HepG2 (cell line): ENCODE results near the gene LARP4.

ENCODE experiments used
- CAMTA2 ChIP-seq: sonication (generic); formaldehyde crosslinking; IDR thresholded peaks from 2 replicates; pipeline ENCODE4 v1.4.0; 2020; ENCODE audit warnings: mild to moderate bottlenecking, missing genetic modification reagents, borderline replicate concordance
- EP300 ChIP-seq, 3 experiments: sonication (generic) in 1 of 3; formaldehyde crosslinking in 1 of 3; IDR thresholded peaks; 2 replicates each; pipeline versions ENCODE4 v1.5.1 to v1.6.1; 2011 to 2020; ENCODE audit warnings: low read depth in 2 of 3, low read length in 2 of 3, borderline replicate concordance in 1 of 3, improper control_type of control experiment in 1 of 3, mild to moderate bottlenecking in 1 of 3, missing genetic modification reagents in 1 of 3, moderate library complexity in 1 of 3
- NFIC ChIP-seq: IDR thresholded peaks from 2 replicates; pipeline ENCODE4 v1.6.1; 2012; ENCODE audit warnings: mild to moderate bottlenecking, low read length, inconsistent platforms
- SMARCE1 ChIP-seq: fragments of 450-650 bp; IDR thresholded peaks from 2 replicates; pipeline ENCODE4 v1.6.1; 2017; ENCODE audit warnings: borderline replicate concordance
- SNAPC2 ChIP-seq: sonication (generic); formaldehyde crosslinking; IDR thresholded peaks from 2 replicates; pipeline ENCODE4 v1.8.1; 2022; ENCODE audit warnings: mild to moderate bottlenecking, missing genetic modification reagents
- SP2 ChIP-seq: sonication (generic); formaldehyde crosslinking; IDR thresholded peaks from 2 replicates; pipeline ENCODE4 v1.5.1; 2020; ENCODE audit warnings: mild to moderate bottlenecking, missing genetic modification reagents
- TF ChIP-seq, protein P1 (sequence below): sonication (generic); formaldehyde crosslinking; IDR thresholded peaks from 2 replicates; pipeline ENCODE4 v1.5.0; 2020; ENCODE audit warnings: mild to moderate bottlenecking, missing genetic modification reagents, moderate library complexity
- TF ChIP-seq, protein P2 (sequence below): IDR thresholded peaks from 2 replicates; pipeline ENCODE4 v1.6.1; 2012; ENCODE audit warnings: inconsistent platforms

DNA sequence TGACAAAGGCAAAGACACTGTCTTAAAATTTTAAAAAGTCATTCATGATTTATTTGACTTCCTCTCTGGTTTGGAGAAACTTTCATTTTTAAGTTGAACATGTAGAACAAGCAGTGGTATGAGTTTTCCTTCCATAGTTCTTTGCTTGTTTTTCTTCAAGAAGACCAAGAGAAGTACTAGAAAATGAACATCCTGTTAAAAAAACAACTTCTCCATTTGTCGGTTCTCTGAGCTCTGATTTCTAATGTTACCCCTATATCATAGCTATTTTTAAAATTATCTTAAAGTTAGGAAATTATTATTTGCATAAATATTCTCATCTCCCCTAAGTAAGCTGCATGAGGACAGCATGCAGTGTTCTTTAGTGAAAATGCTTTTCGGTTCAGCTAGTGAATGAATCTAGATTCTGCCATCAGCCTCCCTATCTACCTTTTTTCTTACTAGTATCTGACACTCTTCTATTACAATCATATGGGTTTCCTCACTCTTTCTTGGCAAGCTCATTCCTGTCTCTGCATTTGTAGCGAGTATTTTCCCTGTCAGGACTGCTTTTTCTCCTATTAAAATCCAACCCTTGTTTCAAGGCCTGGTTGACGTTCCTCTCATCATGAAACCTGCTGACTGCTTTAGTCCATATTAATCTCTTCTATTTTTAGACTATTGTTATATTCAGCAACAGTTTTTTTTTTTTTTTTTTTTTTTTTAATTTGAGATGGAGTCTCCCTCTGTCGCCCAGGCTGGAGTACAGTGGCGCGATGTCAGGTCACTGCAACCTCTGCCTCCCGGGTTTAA is 119.9 kb downstream of the LARP4 start:
- TF ChIP-seq, protein P1, sequence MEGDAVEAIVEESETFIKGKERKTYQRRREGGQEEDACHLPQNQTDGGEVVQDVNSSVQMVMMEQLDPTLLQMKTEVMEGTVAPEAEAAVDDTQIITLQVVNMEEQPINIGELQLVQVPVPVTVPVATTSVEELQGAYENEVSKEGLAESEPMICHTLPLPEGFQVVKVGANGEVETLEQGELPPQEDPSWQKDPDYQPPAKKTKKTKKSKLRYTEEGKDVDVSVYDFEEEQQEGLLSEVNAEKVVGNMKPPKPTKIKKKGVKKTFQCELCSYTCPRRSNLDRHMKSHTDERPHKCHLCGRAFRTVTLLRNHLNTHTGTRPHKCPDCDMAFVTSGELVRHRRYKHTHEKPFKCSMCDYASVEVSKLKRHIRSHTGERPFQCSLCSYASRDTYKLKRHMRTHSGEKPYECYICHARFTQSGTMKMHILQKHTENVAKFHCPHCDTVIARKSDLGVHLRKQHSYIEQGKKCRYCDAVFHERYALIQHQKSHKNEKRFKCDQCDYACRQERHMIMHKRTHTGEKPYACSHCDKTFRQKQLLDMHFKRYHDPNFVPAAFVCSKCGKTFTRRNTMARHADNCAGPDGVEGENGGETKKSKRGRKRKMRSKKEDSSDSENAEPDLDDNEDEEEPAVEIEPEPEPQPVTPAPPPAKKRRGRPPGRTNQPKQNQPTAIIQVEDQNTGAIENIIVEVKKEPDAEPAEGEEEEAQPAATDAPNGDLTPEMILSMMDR (CRISPR knock-in tag) = no peak
- TF ChIP-seq, protein P2, sequence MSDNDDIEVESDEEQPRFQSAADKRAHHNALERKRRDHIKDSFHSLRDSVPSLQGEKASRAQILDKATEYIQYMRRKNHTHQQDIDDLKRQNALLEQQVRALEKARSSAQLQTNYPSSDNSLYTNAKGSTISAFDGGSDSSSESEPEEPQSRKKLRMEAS = no peak
- TF ChIP-seq EP300 (IDR thresholded peaks at IDR 0.05; ENCODE audit: low read depth in 2 of 2, low read length in 2 of 2) = no peak
- TF ChIP-seq EP300 (CRISPR knock-in tag; IDR thresholded peaks at IDR 0.05; ENCODE audit: borderline replicate concordance) = no peak
- TF ChIP-seq CAMTA2 (CRISPR knock-in tag) = no peak
- no peak for TF ChIP-seq SNAPC2 (CRISPR knock-in tag)
- TF ChIP-seq NFIC = no peak
- no peak for TF ChIP-seq SP2 (CRISPR knock-in tag)
- no peak for TF ChIP-seq SMARCE1
